ENCODE measurements around the gene INSYN2B.

The INSYN2B gene

GRCh38 chr5:169901896-169902295 is 78.4 kb downstream of the INSYN2B start:
- Histone ChIP-seq H3K4me3 (ENCODE audit: low read depth, low read length) (no peak overlapping the region), H3K27me3 (ENCODE audit: insufficient read depth, low read depth, severe bottlenecking) (peaks cover 79% of the 10 kb centered on the region), H3K9me3 (ENCODE audit: severe bottlenecking) (no peaks in the 10 kb centered on the region), H3K27ac (no peak overlapping the region), H3K36me3 (no peaks in the 10 kb centered on the region)
- no peak for TF ChIP-seq CTCF (IDR thresholded peaks at IDR 0.05; ENCODE audit: low read depth, low read length)
- DNase-seq = no peak

GRCh38 chr5:169897481-169897880 is 82.8 kb downstream of the INSYN2B start:
- H3K36me3 ChIP-seq = no peaks in the 10 kb centered on the region
- peaks cover 74% of the 10 kb centered on the region for H3K27me3 ChIP-seq (ENCODE audit: insufficient read depth, low read depth, severe bottlenecking)
- no peak for DNase-seq
- H3K4me3 ChIP-seq (ENCODE audit: low read depth, low read length) = no peak overlapping the region
- H3K27ac ChIP-seq = no peak overlapping the region
- no peaks in the 10 kb centered on the region for H3K9me3 ChIP-seq (ENCODE audit: severe bottlenecking)
- TF ChIP-seq CTCF (IDR thresholded peaks at IDR 0.05; ENCODE audit: low read depth, low read length) = no peak

GRCh38 chr5:169895926-169896325 is 84.4 kb downstream of the INSYN2B start:
- no peaks in the 10 kb centered on the region for H3K36me3 ChIP-seq

GRCh38 chr5:169893571-169893970 is 86.7 kb downstream of the INSYN2B start:
- H3K27ac ChIP-seq = no peak overlapping the region
- no peak for DNase-seq
- H3K36me3 ChIP-seq = no peaks in the 10 kb centered on the region
- peaks cover 51% of the 10 kb centered on the region for H3K27me3 ChIP-seq (ENCODE audit: insufficient read depth, low read depth, severe bottlenecking)
- TF ChIP-seq CTCF (IDR thresholded peaks at IDR 0.05; ENCODE audit: low read depth, low read length) = no peak
- H3K4me3 ChIP-seq (ENCODE audit: low read depth, low read length) = no peak overlapping the region
- H3K9me3 ChIP-seq (ENCODE audit: severe bottlenecking) = no peaks in the 10 kb centered on the region

More at GRCh38 chr5:169895926-169896325, 84.4 kb downstream of the INSYN2B start:
- H3K27ac ChIP-seq = no peak overlapping the region
- no peak for DNase-seq
- H3K27me3 ChIP-seq (ENCODE audit: insufficient read depth, low read depth, severe bottlenecking) = peaks cover 64% of the 10 kb centered on the region
- TF ChIP-seq CTCF (IDR thresholded peaks at IDR 0.05; ENCODE audit: low read depth, low read length) = no peak
- no peak overlapping the region for H3K4me3 ChIP-seq (ENCODE audit: low read depth, low read length)
- no peaks in the 10 kb centered on the region for H3K9me3 ChIP-seq (ENCODE audit: severe bottlenecking)

GRCh38 chr5:169893010-169893409 is 87.3 kb downstream of the INSYN2B start:
- no peak overlapping the region for H3K27ac ChIP-seq
- H3K36me3 ChIP-seq = no peaks in the 10 kb centered on the region
- peaks cover 53% of the 10 kb centered on the region for H3K27me3 ChIP-seq (ENCODE audit: insufficient read depth, low read depth, severe bottlenecking)
- no peak for DNase-seq
- no peak for TF ChIP-seq CTCF (IDR thresholded peaks at IDR 0.05; ENCODE audit: low read depth, low read length)
- no peak overlapping the region for H3K4me3 ChIP-seq (ENCODE audit: low read depth, low read length)
- no peaks in the 10 kb centered on the region for H3K9me3 ChIP-seq (ENCODE audit: severe bottlenecking)

GRCh38 chr5:169889572-169889971 is 90.7 kb downstream of the INSYN2B start:
- H3K27ac ChIP-seq = no peak overlapping the region
- H3K9me3 ChIP-seq (ENCODE audit: severe bottlenecking) = no peaks in the 10 kb centered on the region
- no peak overlapping the region for H3K4me3 ChIP-seq (ENCODE audit: low read depth, low read length)
- H3K36me3 ChIP-seq = no peaks in the 10 kb centered on the region
- no peak for TF ChIP-seq CTCF (IDR thresholded peaks at IDR 0.05; ENCODE audit: low read depth, low read length)
- no peak for DNase-seq
- peaks cover 54% of the 10 kb centered on the region for H3K27me3 ChIP-seq (ENCODE audit: insufficient read depth, low read depth, severe bottlenecking)
